Adrenal gland (tissue), 5 donors: ENCODE measurements around the gene CYTH3.

Experiments used
- CTCF ChIP-seq, 6 experiments: fragments of 450-650 bp in 4 of 6; fragments of 200-600 bp in 2 of 6; sonication (generic) in 1 of 6; IDR thresholded peaks; 1 replicate in 5 of 6; 2 replicates in 1 of 6; pipeline versions ENCODE4 v1.5.1 to v1.8.0; 2016 to 2021; ENCODE audit warnings: antibody characterized with exemption in 6 of 6, mild to moderate bottlenecking in 2 of 6, moderate library complexity in 1 of 6
- POLR2A ChIP-seq, 2 donors: fragments of 450-650 bp; IDR thresholded peaks; one replicate each; pipeline ENCODE4 v1.6.1; 2017; ENCODE audit warnings: antibody characterized with exemption in 2 of 2, mild to moderate bottlenecking in 2 of 2, moderate library complexity in 1 of 2
- donor health status: DM: no; HTN: no; CAD: no.

- TF ChIP-seq POLR2A (IDR thresholded peaks at IDR 0.05) (no peak), CTCF (IDR thresholded peaks at IDR 0.05) (no peak)
Observed at GRCh38 chr7:6167004-6167551, 105.3 kb downstream of the CYTH3 start.
